Renal cortex interstitium (tissue), 11 donors: Measurements from ENCODE around the gene TNF. TPM values are rescaled to one million over a fixed set of nuclear protein-coding genes. Genes with fewer than 3 reads are reported as not detected.
"Not testable (repeated sequence)": the region's sequence is repeated elsewhere in the genome, so short reads cannot be mapped to it uniquely, and the experiment has no call there.

Experiments
- DNase-seq, 11 donors: peaks; one replicate each; pipeline ENCODE4 v3.0.0-alpha.2; 2013; ENCODE audit warnings: low read depth in 9 of 11, low spot score in 4 of 11; ENCODE audit errors: extremely low read depth in 1 of 11
- polyA plus RNA-seq, 3 donors: library from polyadenylated mRNA; unstranded; fragments of 120-200 nt; gene quantifications; one replicate each; pipeline ENCODE4 v1.2.1, GENCODE V29; 2013; ENCODE audit not compliant: insufficient read length in 3 of 3

The TNF gene
- polyA plus RNA-seq, 3 donors: 0.18 to 0.40 (median 0.24) TPM

GRCh38 chr6:31541658-31542521, 33.5 kb upstream of the TNF start, which contains the start of gene DDX39B:
Gene DDX39B, minus strand, starts transcription at chr6:31542003. Its CDS starts 1,471 bp downstream, at chr6:31540532.
- peak; percentile 93 to 98 (median 96) for DNase-seq

- DNase-seq: no peak
Observed at GRCh38 chr6:31543639-31544038, 31.7 kb upstream of the TNF start.

- no peak for DNase-seq
Observed at GRCh38 chr6:31544676-31545075, 30.7 kb upstream of the TNF start.

GRCh38 chr6:31545291-31545690, 30.1 kb upstream of the TNF start:
- no peak for DNase-seq

GRCh38 chr6:31546339-31546957, 28.9 kb upstream of the TNF start, which contains the start of gene ATP6V1G2:
Gene ATP6V1G2, minus strand, starts transcription at chr6:31546608. Its CDS starts 49 bp downstream, at chr6:31546559.
- peak; percentile 72 to 87 (median 82) for DNase-seq

- DNase-seq: peak; percentile 88 to 98 (median 94)
Observed at GRCh38 chr6:31546958-31547726, 28.2 kb upstream of the TNF start, which contains the start of gene NFKBIL1. Gene NFKBIL1, plus strand, starts transcription at chr6:31547608. Its CDS starts 87 bp downstream, at chr6:31547695.

GRCh38 chr6:31547727-31548543, 27.4 kb upstream of the TNF start:
- no peak for DNase-seq

- no peak for DNase-seq
Observed at GRCh38 chr6:31548544-31548873, 26.9 kb upstream of the TNF start.

GRCh38 chr6:31551371-31551770, 24.0 kb upstream of the TNF start:
- DNase-seq: not testable (repeated sequence)

GRCh38 chr6:31556307-31556706, 19.1 kb upstream of the TNF start:
- no peak for DNase-seq

GRCh38 chr6:31557443-31558317, 17.7 kb upstream of the TNF start:
- DNase-seq: no peak

- DNase-seq: no peak
Observed at GRCh38 chr6:31558318-31558625, 17.1 kb upstream of the TNF start.

- DNase-seq: no peak
Observed at GRCh38 chr6:31558631-31559500, 16.5 kb upstream of the TNF start.

- DNase-seq: no peak
Observed at GRCh38 chr6:31559606-31559957, 15.8 kb upstream of the TNF start.

- DNase-seq: no peak
Observed at GRCh38 chr6:31559958-31560696, 15.2 kb upstream of the TNF start.

GRCh38 chr6:31560697-31561058, 14.7 kb upstream of the TNF start:
- DNase-seq: no peak
